ENCODE data around the gene CNTNAP3B. TPM values are rescaled to one million over a fixed set of nuclear protein-coding genes. Genes with fewer than 3 reads are reported as not detected.
"Not testable (repeated sequence)": the region's sequence is repeated elsewhere in the genome, so short reads cannot be mapped to it uniquely, and the experiment has no call there.

Gene CNTNAP3B
- total RNA-seq = 10 to 100 TPM in 3 of 4 donors, 1 to 10 TPM in 1; 6.4 to 23.4 (median 19.2) TPM

- intact Hi-C loops (cut with DNase I; ENCODE audit: low total_unique reads); H3K4me3 ChIP-seq (ENCODE audit: low read depth, poor library complexity, severe bottlenecking); DNase-seq (ENCODE audit: low spot score in 2 of 2): not testable (repeated sequence)
- WGBS, 2 donors = 0% methylated on average over 8 of the region's 72 CpGs; no CpG with 5 or more reads in 1 of the 2 donors
These were observed at the start of gene CNTNAP3B for GRCh38 chr9:42129073-42129729. TSS of gene CNTNAP3B (minus strand) at chr9:42129426. CDS start at chr9:42129094, 332 bp downstream.

- intact Hi-C loops (cut with DNase I; ENCODE audit: low total_unique reads); DNase-seq (ENCODE audit: low spot score in 2 of 2); H3K4me3 ChIP-seq (ENCODE audit: low read depth, poor library complexity, severe bottlenecking): not testable (repeated sequence)
- 33% methylated on average over 1 of the region's 1 CpG; no CpG with 5 or more reads in 1 of the 2 donors for WGBS, 2 donors
These were observed 31.1 kb upstream of the CNTNAP3B start for GRCh38 chr9:42160299-42160698.

GRCh38 chr9:42127056-42127841 is 2.0 kb downstream of the CNTNAP3B start:
- H3K4me3 ChIP-seq (ENCODE audit: low read depth, poor library complexity, severe bottlenecking); DNase-seq (ENCODE audit: low spot score in 2 of 2); intact Hi-C loops (cut with DNase I; ENCODE audit: low total_unique reads): not testable (repeated sequence)
- WGBS, 2 donors = 22 to 34% methylated on average over 12 of the region's 12 CpGs

GRCh38 chr9:42121007-42121406 is 8.2 kb downstream of the CNTNAP3B start:
- DNase-seq (ENCODE audit: low spot score in 2 of 2); H3K4me3 ChIP-seq (ENCODE audit: low read depth, poor library complexity, severe bottlenecking); intact Hi-C loops (cut with DNase I; ENCODE audit: low total_unique reads): not testable (repeated sequence)
- WGBS, 2 donors = 58 to 70% methylated on average over 7 of the region's 7 CpGs

- intact Hi-C loops (cut with DNase I; ENCODE audit: low total_unique reads); DNase-seq (ENCODE audit: low spot score in 2 of 2); H3K4me3 ChIP-seq (ENCODE audit: low read depth, poor library complexity, severe bottlenecking): not testable (repeated sequence)
- WGBS, 2 donors = 78 to 90% methylated on average over 3 to 7 of the region's 9 CpGs
These were observed 33.3 kb downstream of the CNTNAP3B start for GRCh38 chr9:42095929-42096328.

GRCh38 chr9:42084559-42084952 is 44.7 kb downstream of the CNTNAP3B start:
- H3K4me3 ChIP-seq (ENCODE audit: low read depth, poor library complexity, severe bottlenecking); DNase-seq (ENCODE audit: low spot score in 2 of 2); intact Hi-C loops (cut with DNase I; ENCODE audit: low total_unique reads): not testable (repeated sequence)
- no CpG with 5 or more reads among the region's 1 CpG for WGBS, 2 donors

GRCh38 chr9:42083877-42084558 is 45.2 kb downstream of the CNTNAP3B start:
- H3K4me3 ChIP-seq (ENCODE audit: low read depth, poor library complexity, severe bottlenecking); DNase-seq (ENCODE audit: low spot score in 2 of 2); intact Hi-C loops (cut with DNase I; ENCODE audit: low total_unique reads): not testable (repeated sequence)
- 40 to 42% methylated on average over 1 to 3 of the region's 4 CpGs for WGBS, 2 donors

GRCh38 chr9:42080376-42080775 is 48.9 kb downstream of the CNTNAP3B start:
- 86 to 88% methylated on average over 2 of the region's 2 CpGs for whole genome bisulfite sequencing, 2 donors
- DNase-seq (ENCODE audit: low spot score in 2 of 2); H3K4me3 ChIP-seq (ENCODE audit: low read depth, poor library complexity, severe bottlenecking); intact Hi-C loops (cut with DNase I; ENCODE audit: low total_unique reads): not testable (repeated sequence)

GRCh38 chr9:42074868-42075267 is 54.4 kb downstream of the CNTNAP3B start:
- WGBS, 2 donors = no CpG with 5 or more reads among the region's 5 CpGs
- intact Hi-C loops (cut with DNase I; ENCODE audit: low total_unique reads); H3K4me3 ChIP-seq (ENCODE audit: low read depth, poor library complexity, severe bottlenecking); DNase-seq (ENCODE audit: low spot score in 2 of 2): not testable (repeated sequence)

GRCh38 chr9:42071026-42071425 is 58.2 kb downstream of the CNTNAP3B start:
- H3K4me3 ChIP-seq (ENCODE audit: low read depth, poor library complexity, severe bottlenecking); DNase-seq (ENCODE audit: low spot score in 2 of 2); intact Hi-C loops (cut with DNase I; ENCODE audit: low total_unique reads): not testable (repeated sequence)
- WGBS, 2 donors = 40% methylated on average over 1 of the region's 4 CpGs; no CpG with 5 or more reads in 1 of the 2 donors

GRCh38 chr9:42070035-42070799 is 59.0 kb downstream of the CNTNAP3B start:
- 28 to 42% methylated on average over 3 of the region's 11 CpGs for WGBS, 2 donors
- H3K4me3 ChIP-seq (ENCODE audit: low read depth, poor library complexity, severe bottlenecking); intact Hi-C loops (cut with DNase I; ENCODE audit: low total_unique reads); DNase-seq (ENCODE audit: low spot score in 2 of 2): not testable (repeated sequence)

- H3K4me3 ChIP-seq (ENCODE audit: low read depth, poor library complexity, severe bottlenecking); intact Hi-C loops (cut with DNase I; ENCODE audit: low total_unique reads); DNase-seq (ENCODE audit: low spot score in 2 of 2): not testable (repeated sequence)
- 85 to 92% methylated on average over 1 of the region's 1 CpG for WGBS, 2 donors
These were observed 75.4 kb downstream of the CNTNAP3B start for GRCh38 chr9:42053874-42054273.

GRCh38 chr9:42050701-42051100 is 78.5 kb downstream of the CNTNAP3B start:
- DNase-seq (ENCODE audit: low spot score in 2 of 2); H3K4me3 ChIP-seq (ENCODE audit: low read depth, poor library complexity, severe bottlenecking); intact Hi-C loops (cut with DNase I; ENCODE audit: low total_unique reads): not testable (repeated sequence)
- WGBS, 2 donors = no CpG with 5 or more reads among the region's 2 CpGs

GRCh38 chr9:42044422-42045010 is 84.7 kb downstream of the CNTNAP3B start:
- intact Hi-C loops (cut with DNase I; ENCODE audit: low total_unique reads); DNase-seq (ENCODE audit: low spot score in 2 of 2); H3K4me3 ChIP-seq (ENCODE audit: low read depth, poor library complexity, severe bottlenecking): not testable (repeated sequence)
- 87 to 90% methylated on average over 10 of the region's 10 CpGs for WGBS, 2 donors
